RCC 7860 (cell line): ENCODE results near the gene PLD6.

Experiments
- DNase-seq: peaks from one replicate; pipeline ENCODE4 v3.0.0-alpha.2; 2015; ENCODE audit warnings: low spot score
- FAIRE-seq: peaks from 2 replicates; lab custom pipeline; 2012; peaks lifted over from hg19 to GRCh38; lab: Jason Lieb, UNC

Gene PLD6

GRCh38 chr17:17227608-17228520 lies 21.7 kb upstream of the PLD6 start:
- no peak for DNase-seq
- no peak for FAIRE-seq

- FAIRE-seq, result no peak
- DNase-seq, result no peak
These were observed 20.5 kb upstream of the PLD6 start for GRCh38 chr17:17226451-17227265.

GRCh38 chr17:17225901-17226300 lies 19.8 kb upstream of the PLD6 start:
- FAIRE-seq, result no peak
- no peak for DNase-seq

GRCh38 chr17:17224137-17224536 lies 18.0 kb upstream of the PLD6 start:
- DNase-seq (no peak), FAIRE-seq (no peak)

GRCh38 chr17:17223736-17224135 lies 17.6 kb upstream of the PLD6 start:
- no peak for DNase-seq
- FAIRE-seq, result no peak

- DNase-seq (no peak), FAIRE-seq (no peak)
These were observed 15.2 kb upstream of the PLD6 start for GRCh38 chr17:17221329-17221728.

- DNase-seq (no peak), FAIRE-seq (no peak)
These were observed 14.4 kb upstream of the PLD6 start for GRCh38 chr17:17220529-17220928.

GRCh38 chr17:17217995-17218394 lies 11.9 kb upstream of the PLD6 start:
- FAIRE-seq, result no peak
- DNase-seq, result no peak

GRCh38 chr17:17216776-17217175 lies 10.6 kb upstream of the PLD6 start:
- FAIRE-seq (no peak), DNase-seq (no peak)

GRCh38 chr17:17216236-17216635 lies 10.1 kb upstream of the PLD6 start:
- no peak for FAIRE-seq

GRCh38 chr17:17215575-17215974 lies 9.4 kb upstream of the PLD6 start:
- FAIRE-seq (no peak), DNase-seq (no peak)

More at GRCh38 chr17:17216236-17216635, 10.1 kb upstream of the PLD6 start:
- DNase-seq, result no peak

- DNase-seq, result no peak
These were observed 8.7 kb upstream of the PLD6 start for GRCh38 chr17:17214646-17215436.

GRCh38 chr17:17213775-17214174 lies 7.6 kb upstream of the PLD6 start:
- DNase-seq (no peak), FAIRE-seq (no peak)

More at GRCh38 chr17:17214646-17215436, 8.7 kb upstream of the PLD6 start:
- no peak for FAIRE-seq

GRCh38 chr17:17207998-17208397 lies 1.9 kb upstream of the PLD6 start:
- no peak for DNase-seq
- FAIRE-seq, result no peak

GRCh38 chr17:17206913-17207335 lies 791 bp upstream of the PLD6 start:
- FAIRE-seq (no peak), DNase-seq (no peak)

- FAIRE-seq (no peak), DNase-seq (peak; percentile 30)
These were observed 587 bp downstream of the PLD6 start for GRCh38 chr17:17205368-17206123.

- no peak for DNase-seq
- FAIRE-seq, result no peak
These were observed 1.4 kb downstream of the PLD6 start for GRCh38 chr17:17204635-17205231.

- no peak for DNase-seq
- no peak for FAIRE-seq
These were observed 2.0 kb downstream of the PLD6 start for GRCh38 chr17:17204041-17204591.

GRCh38 chr17:17203173-17203730 lies 2.9 kb downstream of the PLD6 start:
- DNase-seq, result no peak
- FAIRE-seq, result no peak
